Retinal pigment epithelial cell (primary cell): ENCODE data around the gene ETNK2.

Experiments used
- DNase-seq: peaks from one replicate; pipeline ENCODE4 v3.0.0-alpha.2; 2010; ENCODE audit warnings: low read depth
- H3K4me3 ChIP-seq: 2 replicates; pipeline ENCODE4 v1.5.1; 2011; ENCODE audit warnings: mild to moderate bottlenecking, low read length, control low read depth, moderate library complexity
- CTCF ChIP-seq: conservative IDR thresholded peaks from 2 replicates; pipeline ENCODE4 v1.5.1; 2011; ENCODE audit warnings: low read depth, low read length, control low read depth, inconsistent platforms

Gene ETNK2

GRCh38 chr1:204196068-204196795 is 44.4 kb upstream of the ETNK2 start, which contains the start of gene KISS1:
Gene KISS1 (minus strand): TSS chr1:204196491. CDS start chr1:204192876, 3,615 bp downstream.
- no peak for TF ChIP-seq CTCF
- no peak for DNase-seq
- no peak within 1 kb of the TSS for H3K4me3 ChIP-seq

GRCh38 chr1:204194771-204195170 is 42.9 kb upstream of the ETNK2 start:
- H3K4me3 ChIP-seq = no peak overlapping the region
- no peak for DNase-seq
- no peak for TF ChIP-seq CTCF

GRCh38 chr1:204194080-204194479 is 42.2 kb upstream of the ETNK2 start:
- TF ChIP-seq CTCF = no peak
- no peak for DNase-seq
- H3K4me3 ChIP-seq = no peak overlapping the region

GRCh38 chr1:204192589-204193352 is 40.9 kb upstream of the ETNK2 start:
- no peak for DNase-seq
- TF ChIP-seq CTCF = no peak
- H3K4me3 ChIP-seq = no peak overlapping the region

- no peak for DNase-seq
- TF ChIP-seq CTCF = no peak
- H3K4me3 ChIP-seq = no peak overlapping the region
Observed at GRCh38 chr1:204192046-204192445, 40.2 kb upstream of the ETNK2 start.

GRCh38 chr1:204191456-204191855 is 39.6 kb upstream of the ETNK2 start:
- H3K4me3 ChIP-seq = no peak overlapping the region
- DNase-seq = no peak
- TF ChIP-seq CTCF = no peak
